GM18526 (cell line): Measurements from ENCODE around the gene EQTN.

Source experiments
- POLR2A ChIP-seq: IDR thresholded peaks from 3 replicates; pipeline ENCODE4 v1.6.1; 2011; ENCODE audit not compliant: insufficient read length; ENCODE audit errors: extremely low read depth

Gene EQTN

DNA sequence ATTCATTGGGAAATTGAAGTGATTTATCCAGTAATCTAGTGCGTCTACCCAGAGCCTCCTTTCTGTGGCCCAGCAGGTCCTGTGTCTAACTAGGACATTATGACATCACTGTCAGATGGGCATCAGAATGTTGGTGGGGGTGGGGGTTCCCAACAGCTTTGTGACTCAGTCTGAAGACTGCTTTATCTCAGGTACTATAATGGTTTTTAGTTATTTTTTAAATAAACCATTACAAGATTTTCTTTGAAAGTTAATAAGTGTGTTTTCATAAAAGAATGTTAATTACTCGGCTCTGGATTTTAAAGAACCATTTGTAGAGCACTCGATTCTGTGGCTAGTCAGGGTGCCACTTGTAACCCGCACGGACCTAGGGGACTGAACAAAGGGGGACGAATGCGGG is at the start of gene EQTN:
TSS of gene EQTN (minus strand) at position 101 of the 400 bp plus-strand sequence. CDS start at position 6, 95 bp downstream.
- no peak for TF ChIP-seq POLR2A

DNA sequence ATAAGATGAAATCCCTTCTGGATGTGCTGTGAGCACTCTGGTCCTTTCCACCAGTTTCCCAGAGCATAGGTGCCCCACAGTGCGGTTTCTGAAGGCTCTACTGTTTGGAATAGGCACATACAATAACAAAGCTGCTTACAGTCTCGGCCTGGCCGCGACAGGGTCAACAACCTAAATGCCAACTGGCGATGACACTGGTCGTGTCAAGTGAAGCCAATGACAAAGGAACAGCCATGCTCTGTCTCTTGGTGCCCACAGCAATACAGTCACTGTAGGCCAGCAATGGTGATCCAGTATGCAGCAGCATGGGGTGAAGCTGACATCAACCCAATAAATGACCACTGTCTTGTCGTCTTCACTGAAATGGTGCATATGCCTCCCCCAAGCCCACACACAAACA is 47.8 kb upstream of the EQTN start:
- no peak for TF ChIP-seq POLR2A

DNA sequence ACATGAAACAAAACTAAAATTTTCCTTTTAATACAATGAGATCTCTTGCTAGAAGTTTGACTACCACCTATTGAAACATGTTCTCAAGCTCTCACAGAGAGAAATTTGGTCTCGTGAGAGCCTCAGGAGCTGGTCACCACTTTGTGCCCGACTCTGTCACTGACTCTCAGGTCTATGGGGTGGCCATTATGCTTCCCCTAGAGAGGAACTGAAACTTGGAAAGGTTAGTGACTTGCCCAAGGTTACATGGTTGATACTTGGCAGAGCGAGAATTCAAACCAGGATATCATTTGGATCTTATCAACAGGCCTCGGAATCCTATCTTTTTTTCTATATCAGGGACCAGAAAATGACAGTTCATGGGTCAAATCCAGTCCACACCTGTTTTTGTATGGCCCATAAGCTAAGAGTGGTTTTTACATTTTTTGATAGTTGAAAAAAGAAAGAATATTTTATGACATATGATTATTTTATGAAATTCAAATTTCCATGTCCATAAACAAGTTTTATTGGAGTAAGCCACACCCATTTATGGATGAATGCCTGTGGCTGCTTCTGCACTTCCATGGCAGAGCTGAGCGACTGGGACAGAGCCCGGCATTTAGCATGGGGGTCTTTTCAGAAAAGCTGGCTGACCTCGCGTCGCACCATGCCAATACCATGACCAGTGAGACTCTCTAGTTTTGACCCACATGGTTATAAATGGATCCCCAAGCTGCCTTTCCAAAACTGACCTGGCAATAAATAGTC is 44.8 kb upstream of the EQTN start:
- no peak for TF ChIP-seq POLR2A

DNA sequence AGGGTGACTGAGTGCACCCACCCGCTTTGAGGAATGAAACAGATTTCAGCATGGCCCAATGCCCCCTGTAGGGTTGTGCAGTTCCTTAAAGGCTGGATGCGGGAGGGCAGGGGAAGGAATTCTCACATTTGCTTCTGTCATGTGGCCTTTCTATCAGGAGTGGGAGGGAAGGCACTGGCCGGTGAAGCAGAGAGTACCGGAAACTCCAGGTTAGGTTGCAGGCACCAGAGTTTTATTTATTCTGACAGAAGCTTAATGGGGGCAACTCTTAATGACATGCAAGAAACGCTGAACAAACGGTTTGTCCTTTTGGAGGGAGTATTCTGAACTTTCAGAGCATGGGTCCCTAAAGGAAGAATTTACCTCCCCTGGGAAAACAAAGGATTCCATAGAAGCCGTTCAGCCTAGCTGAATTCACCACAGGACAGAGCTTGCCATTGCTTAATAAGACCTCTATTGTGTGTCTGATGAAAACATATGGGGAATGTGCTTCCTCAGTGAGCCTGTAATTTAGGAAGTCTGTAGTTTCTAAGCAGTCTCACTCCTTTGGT is 44.1 kb upstream of the EQTN start:
- TF ChIP-seq POLR2A = no peak

DNA sequence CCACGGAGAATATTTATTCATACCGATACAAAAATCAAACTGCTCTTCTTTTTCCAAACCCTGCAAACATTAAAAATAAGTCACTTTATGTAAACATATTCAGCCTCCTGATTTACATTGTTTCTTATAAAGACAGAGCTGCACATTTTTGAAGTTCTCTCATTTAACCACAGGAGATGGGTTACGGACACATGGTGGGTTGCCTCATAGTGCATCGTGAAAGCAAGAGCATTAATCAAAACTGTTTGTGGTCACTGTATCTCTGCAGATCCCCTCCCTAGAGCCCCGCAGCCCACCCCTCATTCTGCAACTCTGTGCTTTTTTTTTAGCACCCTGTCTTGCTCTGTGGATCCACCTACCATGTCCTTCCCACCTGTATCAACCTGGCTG is 43.3 kb upstream of the EQTN start:
- TF ChIP-seq POLR2A = no peak

DNA sequence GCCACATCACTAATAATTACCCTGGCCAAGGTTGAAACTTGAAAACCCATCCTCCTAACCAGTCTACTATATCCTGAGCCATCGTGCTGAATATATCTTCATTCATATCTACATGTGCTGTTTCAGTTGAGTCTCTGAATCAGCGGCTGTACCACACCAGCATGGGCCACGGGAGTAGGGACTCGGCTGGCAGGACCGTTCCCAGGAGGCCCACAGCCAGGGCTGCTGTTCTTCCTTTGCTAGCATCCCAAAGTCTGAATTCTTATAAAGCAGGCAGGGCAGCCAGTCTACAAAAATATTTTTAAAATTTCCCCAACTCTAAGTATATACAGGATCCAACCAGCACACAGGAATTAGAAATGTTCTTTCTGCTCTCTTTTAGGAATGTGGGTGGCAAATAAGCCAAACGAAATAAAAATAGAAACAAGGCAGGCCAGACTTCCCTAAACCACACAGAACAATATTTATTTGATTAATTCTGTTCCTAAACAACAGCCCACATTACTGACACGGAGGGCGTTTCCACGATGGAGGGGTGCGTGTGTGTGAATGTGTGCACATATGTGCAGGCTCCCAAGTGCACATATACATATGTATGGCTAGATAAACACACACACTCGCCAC is 42.8 kb upstream of the EQTN start:
- TF ChIP-seq POLR2A = no peak

DNA sequence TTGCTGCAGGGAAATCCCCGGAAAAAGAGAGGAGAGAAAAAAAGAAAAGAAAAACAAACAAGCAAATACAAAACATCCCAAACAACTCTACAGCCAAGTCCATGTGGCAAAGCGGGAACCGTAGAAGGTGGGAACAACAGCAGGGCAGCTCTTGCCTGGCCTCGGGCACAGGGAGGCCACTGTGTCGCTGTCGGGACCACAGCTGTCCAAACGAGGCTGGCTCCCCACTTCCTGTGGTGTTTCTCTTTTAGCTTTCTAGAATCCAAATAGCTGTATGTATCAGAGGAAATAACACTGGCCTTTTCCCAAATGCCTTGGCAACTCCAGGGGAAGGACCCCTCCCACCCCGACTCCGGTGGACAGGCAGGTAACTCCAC is 41.6 kb upstream of the EQTN start:
- TF ChIP-seq POLR2A = no peak

DNA sequence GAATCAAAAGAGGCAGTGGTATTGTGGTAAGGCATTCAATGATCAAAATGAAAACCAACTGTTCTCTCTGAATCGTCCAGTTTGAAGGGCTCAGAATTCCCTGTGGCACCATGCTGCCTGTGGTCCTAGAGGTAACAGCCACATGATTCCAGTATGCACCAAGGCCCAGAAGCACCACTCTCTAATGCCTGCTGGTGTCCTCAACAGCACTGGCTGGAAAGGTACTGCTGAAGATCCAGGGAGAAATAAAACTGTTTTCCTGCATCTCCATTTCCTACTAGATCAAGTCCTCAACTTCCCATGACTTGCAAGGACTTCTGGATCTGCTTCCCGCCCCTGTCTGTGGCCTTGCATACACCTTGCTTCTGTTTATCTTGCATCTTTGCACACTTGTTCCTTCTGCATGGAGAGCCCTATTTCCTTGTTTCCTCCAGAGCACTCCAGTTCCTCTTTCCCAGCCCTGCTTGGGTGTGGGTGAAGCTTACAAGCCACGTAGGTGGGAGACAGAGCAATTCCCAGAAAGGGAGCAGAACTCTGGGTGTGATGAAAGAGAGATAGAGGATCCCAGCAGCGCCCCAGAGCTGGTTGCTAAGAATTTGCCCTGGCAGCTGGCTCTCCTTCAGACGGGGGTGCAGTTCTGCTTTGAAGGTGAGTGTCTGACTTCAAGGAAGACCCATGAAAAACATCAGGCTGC is 41.0 kb upstream of the EQTN start:
- no peak for TF ChIP-seq POLR2A

DNA sequence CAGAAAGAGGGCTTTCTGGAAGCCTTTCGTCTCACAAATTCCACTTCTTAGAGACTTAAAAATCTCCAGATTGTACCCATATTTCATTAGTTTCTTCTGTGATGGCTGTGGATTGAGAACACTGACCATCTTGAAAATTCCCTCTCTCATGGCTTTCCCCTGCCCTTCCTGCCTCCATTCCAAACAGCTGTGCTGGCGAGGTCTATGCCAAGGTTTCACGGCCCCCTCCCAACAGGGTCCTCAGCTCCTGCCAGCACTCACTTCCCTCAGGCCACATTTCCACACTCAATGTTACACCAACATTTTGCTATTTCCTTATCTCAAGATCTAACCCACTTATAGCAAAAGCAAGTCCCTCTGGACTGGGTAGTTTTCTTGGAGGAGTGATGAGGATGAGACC is 40.3 kb upstream of the EQTN start:
- no peak for TF ChIP-seq POLR2A

DNA sequence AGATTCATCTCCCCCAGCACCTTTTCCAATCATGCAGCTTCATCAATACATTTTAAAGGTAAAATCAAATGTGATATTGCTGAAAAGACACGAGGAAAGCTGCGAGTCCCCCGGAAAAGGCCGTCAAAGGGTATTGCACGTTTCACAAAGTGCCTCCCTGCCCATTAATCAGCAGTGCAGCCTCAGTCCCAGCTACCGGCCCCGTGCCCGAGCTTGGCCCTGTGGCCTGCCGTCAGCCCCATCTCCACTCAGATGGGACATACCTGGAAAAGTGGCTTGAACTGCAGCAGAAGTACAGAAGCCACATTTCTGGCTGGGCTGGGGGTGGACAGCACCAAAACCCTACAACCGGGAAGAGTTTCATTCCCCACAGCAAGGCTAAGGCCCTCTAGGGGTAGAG is 39.9 kb upstream of the EQTN start:
- no peak for TF ChIP-seq POLR2A

DNA sequence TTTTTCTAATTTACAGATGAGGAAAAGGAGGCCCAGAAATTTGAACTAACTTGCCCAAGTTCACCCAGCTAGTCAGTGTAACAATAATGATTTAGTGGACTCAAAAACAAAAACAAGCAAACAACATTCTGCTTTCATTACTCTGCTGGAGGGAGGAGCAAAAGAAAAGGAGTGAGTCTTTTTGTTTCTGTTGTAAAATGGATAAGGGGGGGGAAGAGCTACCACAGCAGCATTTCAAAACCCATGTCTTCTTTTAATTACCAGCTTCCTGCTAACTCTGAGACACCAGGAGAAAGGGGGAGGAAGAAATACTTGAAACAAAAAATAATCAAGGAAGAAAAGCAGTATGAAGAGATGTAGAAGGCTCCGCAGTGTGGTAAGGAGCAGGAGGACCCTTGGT is 39.2 kb upstream of the EQTN start:
- TF ChIP-seq POLR2A = no peak

DNA sequence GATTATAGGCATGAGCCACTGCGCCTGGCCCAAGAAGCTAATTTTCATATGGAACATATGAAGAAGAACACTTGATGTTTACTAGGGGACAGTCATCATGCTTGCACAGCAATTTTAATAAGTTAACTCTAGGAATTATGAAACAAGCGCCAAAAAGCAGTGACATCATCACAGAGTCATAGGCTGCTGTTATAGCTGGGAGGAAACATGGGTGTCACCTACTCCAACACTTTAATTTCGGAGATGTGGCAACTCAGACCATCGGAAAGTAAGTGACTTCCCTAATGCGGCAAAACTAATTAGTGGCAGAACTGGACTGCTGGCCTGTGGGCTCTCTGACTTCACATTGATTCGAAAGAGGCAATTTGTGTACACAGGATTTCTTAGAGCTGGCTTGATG is 38.1 kb upstream of the EQTN start:
- TF ChIP-seq POLR2A = no peak

DNA sequence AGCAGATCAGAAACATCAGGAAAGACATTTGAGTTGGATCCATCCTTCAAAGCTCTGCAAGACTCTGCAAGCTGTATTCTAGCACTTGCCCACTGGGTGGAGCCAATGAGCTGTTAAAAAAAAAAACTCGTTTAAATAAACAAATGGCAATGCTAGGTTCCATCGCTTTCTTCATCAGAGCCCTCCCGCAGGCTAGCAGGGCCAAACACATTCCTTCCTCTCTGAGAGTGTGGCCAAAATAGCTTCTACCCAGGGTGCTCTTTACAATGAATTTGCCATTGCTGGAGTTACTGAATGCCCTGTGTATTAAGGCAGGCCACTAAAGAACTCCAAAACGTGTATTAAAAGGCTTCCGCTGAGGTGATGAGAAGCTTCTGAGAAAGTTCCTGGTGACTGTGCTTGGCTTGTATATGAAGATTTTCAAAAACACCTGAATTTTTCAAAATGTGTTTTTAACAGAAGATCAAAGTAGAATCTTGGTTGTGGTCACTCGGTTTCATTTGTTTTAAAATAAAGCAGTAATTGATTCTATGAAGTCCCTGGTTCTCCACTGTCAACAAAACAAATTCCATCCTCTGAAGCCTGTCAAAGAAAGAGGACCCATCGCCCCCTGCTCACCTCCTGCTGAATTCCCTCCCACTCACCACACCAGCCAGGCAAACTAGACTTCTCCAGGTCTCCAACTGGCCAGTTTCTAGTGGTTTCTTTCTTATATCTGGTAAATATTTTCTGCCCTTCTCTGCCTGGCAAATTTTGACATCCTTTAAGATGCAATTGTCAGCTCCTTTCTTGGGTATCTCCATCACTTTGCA is 36.5 kb upstream of the EQTN start:
- no peak for TF ChIP-seq POLR2A

DNA sequence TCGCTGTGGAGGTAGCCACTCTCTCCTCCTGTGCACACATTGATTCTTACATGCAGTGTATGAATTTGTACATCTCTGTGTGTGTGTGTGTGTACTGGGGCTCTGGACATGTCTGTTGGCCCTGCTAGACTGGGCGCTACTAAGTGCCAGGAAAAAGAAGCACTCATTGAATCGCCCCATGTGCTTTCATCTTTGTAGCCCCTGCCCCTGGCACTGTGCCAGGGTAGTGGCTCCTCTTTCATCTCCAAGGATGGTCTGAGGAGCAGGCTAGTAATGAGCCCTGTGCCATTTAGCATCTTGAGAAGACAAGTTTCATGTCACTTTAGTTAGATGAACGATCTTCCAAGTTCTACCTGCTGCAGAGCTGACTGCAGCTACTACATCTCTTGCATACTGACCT is 34.4 kb upstream of the EQTN start:
- TF ChIP-seq POLR2A = no peak

DNA sequence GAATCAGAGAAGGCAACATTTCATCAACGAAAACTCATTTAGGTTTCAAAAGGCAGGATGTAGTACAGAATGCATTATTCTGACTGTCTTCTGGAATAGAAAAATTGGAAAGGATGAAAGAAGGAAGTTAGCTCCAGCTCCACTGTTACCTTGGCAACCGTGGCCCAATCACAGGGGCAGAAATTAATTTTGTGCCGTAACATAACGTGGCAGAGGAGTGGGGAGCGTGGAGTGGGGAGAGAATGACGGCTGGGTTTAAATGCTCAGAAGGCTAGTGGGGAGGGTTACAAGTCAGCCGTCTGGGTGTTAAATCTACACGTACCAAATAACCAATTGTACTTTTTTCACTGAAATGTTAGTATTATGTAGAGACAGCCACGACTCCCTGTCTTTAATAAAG is 32.3 kb upstream of the EQTN start:
- no peak for TF ChIP-seq POLR2A
